H1 (cell line): ENCODE measurements around the gene PAIP1. TPM values are rescaled to one million over a fixed set of nuclear protein-coding genes. Genes with fewer than 3 reads are reported as not detected.

Experiments
- CTCF ChIA-PET: fragments of 300-600 bp; sonication (Branson Sonifier 250); formaldehyde crosslinking; loops from one replicate; lab custom pipeline; 2021; ENCODE audit not compliant: partially characterized antibody; lab: Charles Lee
- POLR2A ChIA-PET: fragments of 300-600 bp; sonication (Branson Sonifier 250); formaldehyde crosslinking; loops from one replicate; lab custom pipeline; 2021; ENCODE audit warnings: inconsistent platforms; ENCODE audit not compliant: partially characterized antibody; lab: Charles Lee
- DNase-seq, 2 experiments: peaks; one replicate each; pipeline versions ENCODE4 v3.0.0 to v3.0.0-alpha.2; 2010 to 2022; ENCODE audit warnings: low spot score in 2 of 2, low read depth in 1 of 2, mixed read lengths in 1 of 2
- FAIRE-seq: peaks from 2 replicates; lab custom pipeline; 2011; peaks lifted over from hg19 to GRCh38; lab: Jason Lieb, UNC
- H2AFZ ChIP-seq: 2 replicates; pipeline ENCODE4 v1.8.1; 2012; ENCODE audit warnings: low read length, inconsistent platforms
- H2AK5ac ChIP-seq: 2 replicates; pipeline ENCODE4 v1.6.1; 2013; ENCODE audit warnings: low read depth, low read length
- H2BK120ac ChIP-seq: replicated peaks from 2 replicates; pipeline ENCODE3; 2013; ENCODE audit warnings: low read depth, low read length, inconsistent platforms
- H2BK12ac ChIP-seq: 2 replicates; pipeline ENCODE4 v1.6.1; 2013; ENCODE audit warnings: low read depth, low read length
- H2BK15ac ChIP-seq: 2 replicates; pipeline ENCODE4 v1.6.1; 2013; ENCODE audit warnings: low read length
- H2BK20ac ChIP-seq: 2 replicates; pipeline ENCODE4 v1.6.1; 2013; ENCODE audit warnings: low read length
- H2BK5ac ChIP-seq: 2 replicates; pipeline ENCODE4 v1.6.1; 2013; ENCODE audit warnings: low read depth, low read length
- H3K14ac ChIP-seq: 2 replicates; pipeline ENCODE4 v1.6.1; 2013; ENCODE audit warnings: inconsistent platforms; ENCODE audit not compliant: insufficient read length
- H3K18ac ChIP-seq: 2 replicates; pipeline ENCODE4 v1.6.1; 2013; ENCODE audit warnings: low read length; ENCODE audit errors: extremely low read depth
- H3K23ac ChIP-seq: 2 replicates; pipeline ENCODE4 v1.6.1; 2013; ENCODE audit warnings: inconsistent platforms; ENCODE audit not compliant: insufficient read length
- H3K23me2 ChIP-seq: 2 replicates; pipeline ENCODE4 v1.6.1; 2013; ENCODE audit warnings: low read depth, low read length
- H3K27ac ChIP-seq: 2 replicates; pipeline ENCODE4 v1.6.1; 2011; ENCODE audit warnings: low read depth, low read length, inconsistent platforms
- H3K27me3 ChIP-seq, 4 experiments: replicated peaks in 1 of 4; 1 replicate in 1 of 4; 2 replicates in 3 of 4; pipeline versions ENCODE4 v1.6.1 to v1.8.1; 2011 to 2013; ENCODE audit warnings: low read length in 3 of 4, mild to moderate bottlenecking in 3 of 4, inconsistent platforms in 2 of 4, mixed read lengths in 2 of 4, moderate library complexity in 1 of 4; ENCODE audit not compliant: control insufficient read depth in 3 of 4, insufficient read depth in 3 of 4; ENCODE audit errors: extremely low read depth in 1 of 4
- H3K36me3 ChIP-seq, 4 experiments: 2 replicates each; pipeline versions ENCODE4 v1.6.1 to v1.8.1; 2011 to 2013; ENCODE audit warnings: mild to moderate bottlenecking in 4 of 4, low read length in 3 of 4, moderate library complexity in 2 of 4, control low read depth in 1 of 4, inconsistent platforms in 1 of 4; ENCODE audit not compliant: insufficient read depth in 4 of 4, control insufficient read depth in 2 of 4
- H3K4ac ChIP-seq: replicated peaks from 2 replicates; pipeline ENCODE3; 2013; ENCODE audit warnings: low read length, low read depth, mixed read lengths, inconsistent platforms; ENCODE audit not compliant: insufficient read length
- H3K4me1 ChIP-seq, 4 experiments: replicated peaks in 1 of 4; 1 replicate in 1 of 4; 2 replicates in 3 of 4; pipeline versions ENCODE4 v1.6.1 to v1.8.1; 2011 to 2013; ENCODE audit warnings: low read length in 3 of 4, inconsistent platforms in 2 of 4, mixed read lengths in 1 of 4; ENCODE audit not compliant: insufficient read depth in 4 of 4, control insufficient read depth in 3 of 4
- H3K4me2 ChIP-seq, 2 experiments: 2 replicates each; pipeline versions ENCODE4 v1.6.1 to v1.8.1; 2011 to 2013; ENCODE audit warnings: low read depth in 2 of 2, low read length in 2 of 2, control low read depth in 1 of 2, inconsistent platforms in 1 of 2, mild to moderate bottlenecking in 1 of 2; ENCODE audit not compliant: insufficient read depth in 1 of 2
- H3K4me3 ChIP-seq, 4 experiments: fragments of 200-600, 300-600 bp in 1 of 4; sonication (generic), shearing (Covaris generic), sonication (Bioruptor Twin) in 1 of 4; 2 replicates each; pipeline versions ENCODE4 v1.5.1 to v1.8.1; 2011 to 2016; ENCODE audit warnings: low read length in 4 of 4, low read depth in 3 of 4, control low read depth in 2 of 4, inconsistent platforms in 2 of 4, mild to moderate bottlenecking in 2 of 4, mixed read lengths in 1 of 4, moderate library complexity in 1 of 4; ENCODE audit not compliant: insufficient read depth in 2 of 4; ENCODE audit errors: extremely low read depth in 1 of 4
- H3K56ac ChIP-seq: replicated peaks from 2 replicates; pipeline ENCODE3; 2013; ENCODE audit warnings: low read depth, mild to moderate bottlenecking, mixed read lengths, low read length, inconsistent platforms; ENCODE audit not compliant: insufficient read length
- H3K79me1 ChIP-seq: 2 replicates; pipeline ENCODE4 v1.6.1; 2013; ENCODE audit warnings: low read depth, low read length, control low read depth
- H3K79me2 ChIP-seq, 2 experiments: 2 replicates each; pipeline versions ENCODE4 v1.6.1 to v1.8.1; 2012 to 2013; ENCODE audit warnings: low read length in 2 of 2, mild to moderate bottlenecking in 2 of 2, inconsistent platforms in 1 of 2; ENCODE audit not compliant: insufficient read depth in 2 of 2, control insufficient read depth in 1 of 2
- H3K9ac ChIP-seq, 4 experiments: replicated peaks in 1 of 4; 1 replicate in 1 of 4; 2 replicates in 3 of 4; pipeline versions ENCODE4 v1.6.1 to v1.8.1; 2011 to 2013; ENCODE audit warnings: low read depth in 3 of 4, low read length in 3 of 4, control low read depth in 2 of 4, mild to moderate bottlenecking in 2 of 4, moderate library complexity in 2 of 4, inconsistent platforms in 1 of 4; ENCODE audit errors: extremely low read depth in 1 of 4
- H3K9me3 ChIP-seq, 2 experiments: 2 replicates each; pipeline versions ENCODE4 v1.6.1 to v1.8.1; 2012 to 2013; ENCODE audit warnings: mild to moderate bottlenecking in 2 of 2, moderate library complexity in 2 of 2, control low read depth in 1 of 2, inconsistent platforms in 1 of 2, low read depth in 1 of 2, low read length in 1 of 2, mixed read lengths in 1 of 2; ENCODE audit not compliant: insufficient read depth in 2 of 2
- H4K20me1 ChIP-seq, 2 experiments: replicated peaks in 1 of 2; 2 replicates each; pipeline versions ENCODE3 to v1.8.1; 2011 to 2013; ENCODE audit warnings: inconsistent platforms in 2 of 2, low read length in 2 of 2, mild to moderate bottlenecking in 1 of 2; ENCODE audit not compliant: insufficient read depth in 2 of 2, control insufficient read depth in 1 of 2
- H4K5ac ChIP-seq: 2 replicates; pipeline ENCODE4 v1.6.1; 2013; ENCODE audit warnings: low read length, low read depth, mixed read lengths, inconsistent platforms; ENCODE audit not compliant: insufficient read length
- H4K8ac ChIP-seq: 2 replicates; pipeline ENCODE4 v1.8.0; 2013; ENCODE audit warnings: mild to moderate bottlenecking, moderate library complexity, low read length, inconsistent platforms; ENCODE audit not compliant: insufficient read depth; ENCODE audit errors: extremely low read depth
- H4K91ac ChIP-seq: replicated peaks from 2 replicates; pipeline ENCODE3; 2013; ENCODE audit warnings: low read length, mixed read lengths, inconsistent platforms; ENCODE audit not compliant: insufficient read length
- BACH1 ChIP-seq: IDR thresholded peaks from 2 replicates; pipeline ENCODE4 v1.6.1; 2012; ENCODE audit warnings: low read length, improper control_type of control experiment
- CBX5 ChIP-seq: fragments of 300-800, 300-1000 bp; sonication (generic); IDR thresholded peaks from 2 replicates; pipeline ENCODE4 v1.7.1; 2016; ENCODE audit warnings: antibody characterized with exemption, low read length, low read depth
- CEBPB ChIP-seq: IDR thresholded peaks from 2 replicates; pipeline ENCODE4 v1.6.1; 2012; ENCODE audit warnings: low read depth, low read length
- CHD2 ChIP-seq: IDR thresholded peaks from 2 replicates; pipeline ENCODE4 v1.6.1; 2012; ENCODE audit warnings: low read length, improper control_type of control experiment
- CREB1 ChIP-seq: IDR thresholded peaks from 2 replicates; pipeline ENCODE4 v1.6.1; 2012; ENCODE audit warnings: inconsistent platforms
- EP300 ChIP-seq, 2 experiments: IDR thresholded peaks; 1 replicate in 1 of 2; 2 replicates in 1 of 2; pipeline ENCODE4 v1.6.1; 2011 to 2012; ENCODE audit warnings: low read depth in 2 of 2, low read length in 2 of 2, mild to moderate bottlenecking in 2 of 2, borderline replicate concordance in 1 of 2, inconsistent platforms in 1 of 2, moderate library complexity in 1 of 2
- POLR2AphosphoS5 ChIP-seq: IDR thresholded peaks from 2 replicates; pipeline ENCODE4 v1.6.1; 2011; ENCODE audit warnings: low read depth, low read length
- POU5F1 ChIP-seq: IDR thresholded peaks from 2 replicates; pipeline ENCODE4 v1.6.1; 2011; ENCODE audit warnings: low read depth, mild to moderate bottlenecking, low read length, moderate library complexity
- RAD21 ChIP-seq, 2 experiments: IDR thresholded peaks in 1 of 2; conservative IDR thresholded peaks in 1 of 2; 2 replicates each; pipeline ENCODE4 v1.6.1; 2011; ENCODE audit warnings: low read depth in 2 of 2, low read length in 2 of 2, improper control_type of control experiment in 1 of 2, inconsistent platforms in 1 of 2, mild to moderate bottlenecking in 1 of 2, moderate library complexity in 1 of 2
- RBBP5 ChIP-seq: IDR thresholded peaks from 2 replicates; pipeline ENCODE4 v1.7.1; 2012; ENCODE audit warnings: low read depth, mild to moderate bottlenecking, inconsistent platforms, low read length, moderate library complexity, borderline replicate concordance
- SP4 ChIP-seq: IDR thresholded peaks from 2 replicates; pipeline ENCODE4 v1.6.1; 2012; ENCODE audit warnings: low read length, inconsistent platforms
- WGBS, 2 experiments: shearing (Covaris generic) in 1 of 2; methylation state at CpG; one replicate each; pipeline versions ENCODE4 v1.1.6 to v1.1.7; 2013 to 2015; ENCODE audit warnings: low lambda C conversion rate in 2 of 2, mixed read lengths in 2 of 2, inconsistent platforms in 1 of 2, low coverage in 1 of 2, missing lambda C conversion rate in 1 of 2; ENCODE audit not compliant: insufficient replicate concordance in 2 of 2, insufficient coverage in 1 of 2, insufficient read length in 1 of 2; ENCODE audit errors: extremely low coverage in 1 of 2, missing lambda C conversion rate in 1 of 2; 5-methylcytosine and 5-hydroxymethylcytosine counted together
- polyA plus RNA-seq, 7 experiments: library from polyadenylated mRNA; depleted of rRNA in 3 of 7; stranded (reverse) in 5 of 7; unstranded in 2 of 7; fragments of >200 nt in 5 of 7; fragments of 200-250 nt in 2 of 7; gene quantifications; 1 replicate in 5 of 7; 2 replicates in 1 of 7; 4 replicates in 1 of 7; pipeline versions ENCODE4 v1.2.1 to v1.2.3, GENCODE V29; 2011 to 2013; ENCODE audit warnings: missing spikeins in 2 of 7, mixed read lengths in 2 of 7
- total RNA-seq: library from RNA; stranded (reverse); fragmentation: NEBNext Ultra II Directional; extraction: Animal tissue kit (Norgen Biotek cat#: 25700); gene quantifications from 2 replicates; pipeline ENCODE4 v1.2.1, GENCODE V29; 2021
- TF ChIP-seq, protein P1 (sequence below), 3 experiments: IDR thresholded peaks; 1 replicate in 2 of 3; 2 replicates in 1 of 3; pipeline versions ENCODE4 v1.5.1 to v1.6.1; 2011; ENCODE audit warnings: low read length in 3 of 3, mild to moderate bottlenecking in 3 of 3, inconsistent platforms in 2 of 3, low read depth in 1 of 3, moderate library complexity in 1 of 3; ENCODE audit not compliant: insufficient read depth in 1 of 3; ENCODE audit errors: control extremely low read depth in 1 of 3

The PAIP1 gene
- total and polyA plus RNA-seq, 2 of the 8 experiments (the other 6 are each of a cell fraction or from before 2014, with no cell fraction given): 62.9 to 89.5 TPM

DNA sequence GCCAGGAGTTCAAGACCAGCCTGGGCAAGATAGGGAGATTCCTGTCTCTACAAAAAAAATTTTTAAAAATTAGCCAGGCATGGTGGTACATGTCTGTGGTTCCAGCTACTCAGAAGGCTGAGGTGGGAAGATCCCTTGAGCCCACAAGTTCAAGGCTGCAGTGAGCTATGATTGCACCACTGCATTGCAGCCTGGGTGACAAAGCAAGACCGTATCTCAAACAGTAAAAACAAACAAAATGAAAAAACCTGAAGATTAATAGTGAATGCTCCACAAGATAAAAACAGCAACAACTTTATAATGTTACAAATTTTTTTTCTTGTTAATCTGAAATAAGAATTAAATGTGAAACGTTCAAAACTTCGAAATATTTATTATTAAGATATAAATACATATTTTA is 70.5 kb downstream of the PAIP1 start:
- Histone ChIP-seq H3K36me3 (peaks cover 0 to 9% (median 0%) of the 10 kb centered on the region in 4 experiments; a peak in 1 of 8 replicates), H2AFZ (no peak overlapping the region), H4K91ac (no peak overlapping the region), H3K56ac (no peak overlapping the region), H3K27me3 (no peaks in the 10 kb centered on the region), H3K14ac (no peak overlapping the region), H2BK20ac (no peak overlapping the region), H3K18ac (no peak overlapping the region), H3K4ac (no peak overlapping the region), H2BK15ac (no peak overlapping the region), H3K4me2 (no peak overlapping the region), H2BK120ac (no peak overlapping the region), H4K8ac (no peak overlapping the region), H2AK5ac (no peak overlapping the region), H3K9ac (no peak overlapping the region), H3K4me3 (no peak overlapping the region), H3K23ac (no peak overlapping the region), H3K9me3 (no peaks in the 10 kb centered on the region), H2BK5ac (no peak overlapping the region), H4K20me1 (no peaks in the 10 kb centered on the region), H3K23me2 (no peaks in the 10 kb centered on the region; the same call in 1 of the 2 replicates), H3K79me1 (no peaks in the 10 kb centered on the region), H3K4me1 (no peaks in the 10 kb centered on the region; a peak in 2 of 7 replicates), H3K27ac (no peak overlapping the region), H2BK12ac (no peak overlapping the region), H3K79me2 (peaks cover 0 to 9% of the 10 kb centered on the region in 2 experiments; a peak in 2 of 4 replicates), H4K5ac (no peak overlapping the region)
- WGBS, 2 experiments: 96% methylated on average over 3 of the region's 3 CpGs; no CpG with 5 or more reads in 1 of the 2 experiments
- CTCF ChIA-PET: interaction anchor here (0.7 to 3.6 kb wide), 4 partner anchors 11 to 180 kb away, joined by 3 to 32 read pairs (median 10); no protein-coding TSS in a partner anchor
- POLR2A ChIA-PET: no interaction called here
- FAIRE-seq (no peak), DNase-seq (no peak)
- TF ChIP-seq CBX5 (no peak), CREB1 (no peak), CHD2 (no peak), EP300 (IDR thresholded peaks at IDR 0.05; ENCODE audit: borderline replicate concordance in 1 of 2, low read depth in 2 of 2, low read length in 2 of 2) (no peak), RAD21 (IDR thresholded peaks at IDR 0.05 in 1 of 2, conservative IDR thresholded peaks at IDR 0.05 in 1 of 2; ENCODE audit: low read depth in 2 of 2, low read length in 2 of 2) (no peak), SP4 (no peak), RBBP5 (no peak), BACH1 (no peak), CEBPB (no peak), POLR2AphosphoS5 (no peak), POU5F1 (no peak)
- TF ChIP-seq, protein P1, sequence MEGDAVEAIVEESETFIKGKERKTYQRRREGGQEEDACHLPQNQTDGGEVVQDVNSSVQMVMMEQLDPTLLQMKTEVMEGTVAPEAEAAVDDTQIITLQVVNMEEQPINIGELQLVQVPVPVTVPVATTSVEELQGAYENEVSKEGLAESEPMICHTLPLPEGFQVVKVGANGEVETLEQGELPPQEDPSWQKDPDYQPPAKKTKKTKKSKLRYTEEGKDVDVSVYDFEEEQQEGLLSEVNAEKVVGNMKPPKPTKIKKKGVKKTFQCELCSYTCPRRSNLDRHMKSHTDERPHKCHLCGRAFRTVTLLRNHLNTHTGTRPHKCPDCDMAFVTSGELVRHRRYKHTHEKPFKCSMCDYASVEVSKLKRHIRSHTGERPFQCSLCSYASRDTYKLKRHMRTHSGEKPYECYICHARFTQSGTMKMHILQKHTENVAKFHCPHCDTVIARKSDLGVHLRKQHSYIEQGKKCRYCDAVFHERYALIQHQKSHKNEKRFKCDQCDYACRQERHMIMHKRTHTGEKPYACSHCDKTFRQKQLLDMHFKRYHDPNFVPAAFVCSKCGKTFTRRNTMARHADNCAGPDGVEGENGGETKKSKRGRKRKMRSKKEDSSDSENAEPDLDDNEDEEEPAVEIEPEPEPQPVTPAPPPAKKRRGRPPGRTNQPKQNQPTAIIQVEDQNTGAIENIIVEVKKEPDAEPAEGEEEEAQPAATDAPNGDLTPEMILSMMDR (IDR thresholded peaks at IDR 0.05; ENCODE audit: control extremely low read depth in 1 of 3, insufficient read depth in 1 of 3, low read depth in 1 of 3, low read length in 3 of 3): no peak
